Neural progenitor cell (in vitro differentiated cells): ENCODE measurements around the gene CENPM. TPM values are rescaled to one million over a fixed set of nuclear protein-coding genes. Genes with fewer than 3 reads are reported as not detected.

Experiments used
- DNase-seq: peaks from one replicate; pipeline ENCODE4 v3.0.0-alpha.2; 2016; ENCODE audit warnings: low spot score
- H2AFZ ChIP-seq: fragments of 200-600 bp; sonication (generic); replicated peaks from 2 replicates; pipeline ENCODE4 v1.6.1; 2016; ENCODE audit warnings: antibody characterized with exemption
- H3F3A ChIP-seq: fragments of 200-600 bp; sonication (generic); 2 replicates; pipeline ENCODE4 v1.6.1; 2016; ENCODE audit warnings: antibody characterized with exemption, low read depth
- H3K27ac ChIP-seq: fragments of 200-600 bp; sonication (generic); 2 replicates; pipeline ENCODE4 v1.5.1; 2016; ENCODE audit warnings: mild to moderate bottlenecking
- H3K27me3 ChIP-seq: fragments of 200-600 bp; sonication (generic); 2 replicates; pipeline ENCODE4 v1.6.1; 2016; ENCODE audit warnings: mild to moderate bottlenecking, moderate library complexity
- H3K36me3 ChIP-seq: fragments of 200-600 bp; sonication (generic); 2 replicates; pipeline ENCODE4 v1.5.1; 2016
- H3K4me1 ChIP-seq: fragments of 200-600 bp; sonication (generic); 2 replicates; pipeline ENCODE4 v1.6.1; 2016; ENCODE audit warnings: mixed run types
- H3K4me2 ChIP-seq: fragments of 200-600 bp; sonication (generic); 2 replicates; pipeline ENCODE4 v1.6.1; 2016
- H3K4me3 ChIP-seq: fragments of 200-600 bp; sonication (generic); 2 replicates; pipeline ENCODE4 v1.5.1; 2016
- H3K79me2 ChIP-seq: fragments of 200-600 bp; sonication (generic); 2 replicates; pipeline ENCODE4 v1.6.1; 2016; ENCODE audit warnings: low read depth
- H3K9ac ChIP-seq: fragments of 200-600 bp; sonication (generic); 2 replicates; pipeline ENCODE4 v1.6.1; 2016
- H3K9me3 ChIP-seq: fragments of 200-600 bp; sonication (generic); 2 replicates; pipeline ENCODE4 v1.5.1; 2016; ENCODE audit warnings: low read depth
- H4K20me1 ChIP-seq: fragments of 200-600 bp; sonication (generic); 2 replicates; pipeline ENCODE4 v1.6.1; 2016; ENCODE audit warnings: low read depth
- H3K27ac Mint-ChIP-seq: 3 replicates; pipeline ENCODE4 v1.8.0; 2021; ENCODE audit warnings: mixed read lengths
- H3K27me3 Mint-ChIP-seq: 2 replicates; pipeline ENCODE4 v1.8.0; 2022; ENCODE audit warnings: low read depth, mild to moderate bottlenecking, inconsistent platforms, moderate library complexity, mixed read lengths; ENCODE audit not compliant: insufficient read depth
- H3K36me3 Mint-ChIP-seq: 3 replicates; pipeline ENCODE4 v1.8.0; 2021; ENCODE audit warnings: mixed read lengths
- H3K4me1 Mint-ChIP-seq: 3 replicates; pipeline ENCODE4 v1.8.0; 2021; ENCODE audit warnings: mixed read lengths
- H3K4me3 Mint-ChIP-seq: 3 replicates; pipeline ENCODE4 v1.8.0; 2021; ENCODE audit warnings: mild to moderate bottlenecking, moderate library complexity, mixed read lengths
- H3K9me3 Mint-ChIP-seq: 3 replicates; pipeline ENCODE4 v1.8.0; 2020; ENCODE audit warnings: mixed read lengths
- EZH2 ChIP-seq: fragments of 200-600 bp; sonication (generic); IDR thresholded peaks from 2 replicates; pipeline ENCODE4 v1.6.1; 2017; ENCODE audit warnings: antibody characterized with exemption, mild to moderate bottlenecking, moderate library complexity
- EZH2phosphoT487 ChIP-seq: fragments of 200-600 bp; sonication (generic); IDR thresholded peaks from 2 replicates; pipeline ENCODE4 v1.6.1; 2017; ENCODE audit warnings: antibody characterized with exemption
- total RNA-seq: library from RNA; depleted of rRNA; stranded (reverse); fragments of >200 nt; gene quantifications from 2 replicates; pipeline ENCODE4 v1.2.3, GENCODE V29; 2015; ENCODE audit warnings: low replicate concordance
- TF ChIP-seq, protein P1 (sequence below): fragments of 200-600 bp; sonication (generic); IDR thresholded peaks from 2 replicates; pipeline ENCODE4 v1.5.1; 2017; ENCODE audit warnings: antibody characterized with exemption, mild to moderate bottlenecking

Gene CENPM
- total RNA-seq, 1 donor from 2014 or later = 20.2 TPM

DNA sequence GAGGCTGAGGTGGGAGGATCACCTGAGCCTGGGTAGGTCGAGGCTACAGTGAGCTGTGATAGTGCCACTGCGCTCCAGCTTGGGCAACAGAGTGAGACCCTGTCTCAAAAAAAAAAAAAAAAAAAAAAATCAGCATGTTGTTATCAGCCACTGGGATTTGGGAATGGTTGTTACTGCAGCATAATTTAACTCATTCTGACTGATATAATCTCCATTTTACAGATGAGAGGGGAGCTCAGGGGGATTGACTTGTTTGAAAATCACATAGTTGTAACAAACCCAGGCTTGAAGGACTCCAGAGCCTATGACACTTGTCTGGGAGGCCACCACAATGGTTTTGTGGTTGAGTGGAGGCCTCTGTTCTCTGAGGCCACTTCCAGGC, 19.3 kb upstream of the CENPM start:
- H3K4me2 ChIP-seq = no peak overlapping the region
- peak overlapping the region; percentile 25 for H3K27ac Mint-ChIP-seq
- no peaks in the 10 kb centered on the region for H3K36me3 Mint-ChIP-seq
- no peak overlapping the region for H3K4me3 ChIP-seq
- H3K4me1 Mint-ChIP-seq = peaks cover 55% of the 10 kb centered on the region
- H3K27me3 ChIP-seq = no peaks in the 10 kb centered on the region
- no peak for DNase-seq
- H3K27me3 Mint-ChIP-seq = peaks cover 10% of the 10 kb centered on the region
- H3K9me3 ChIP-seq = no peaks in the 10 kb centered on the region
- H3F3A ChIP-seq = peaks cover 39% of the 10 kb centered on the region
- H3K36me3 ChIP-seq = no peaks in the 10 kb centered on the region
- H3K4me1 ChIP-seq = peaks cover 21% of the 10 kb centered on the region
- no peak overlapping the region for H3K27ac ChIP-seq
- TF ChIP-seq EZH2 (no peak), EZH2phosphoT487 (no peak)
- TF ChIP-seq, protein P1, sequence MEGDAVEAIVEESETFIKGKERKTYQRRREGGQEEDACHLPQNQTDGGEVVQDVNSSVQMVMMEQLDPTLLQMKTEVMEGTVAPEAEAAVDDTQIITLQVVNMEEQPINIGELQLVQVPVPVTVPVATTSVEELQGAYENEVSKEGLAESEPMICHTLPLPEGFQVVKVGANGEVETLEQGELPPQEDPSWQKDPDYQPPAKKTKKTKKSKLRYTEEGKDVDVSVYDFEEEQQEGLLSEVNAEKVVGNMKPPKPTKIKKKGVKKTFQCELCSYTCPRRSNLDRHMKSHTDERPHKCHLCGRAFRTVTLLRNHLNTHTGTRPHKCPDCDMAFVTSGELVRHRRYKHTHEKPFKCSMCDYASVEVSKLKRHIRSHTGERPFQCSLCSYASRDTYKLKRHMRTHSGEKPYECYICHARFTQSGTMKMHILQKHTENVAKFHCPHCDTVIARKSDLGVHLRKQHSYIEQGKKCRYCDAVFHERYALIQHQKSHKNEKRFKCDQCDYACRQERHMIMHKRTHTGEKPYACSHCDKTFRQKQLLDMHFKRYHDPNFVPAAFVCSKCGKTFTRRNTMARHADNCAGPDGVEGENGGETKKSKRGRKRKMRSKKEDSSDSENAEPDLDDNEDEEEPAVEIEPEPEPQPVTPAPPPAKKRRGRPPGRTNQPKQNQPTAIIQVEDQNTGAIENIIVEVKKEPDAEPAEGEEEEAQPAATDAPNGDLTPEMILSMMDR = no peak
- peaks cover 9% of the 10 kb centered on the region for H3K9me3 Mint-ChIP-seq
- H3K9ac ChIP-seq = no peak overlapping the region
- H3K79me2 ChIP-seq = no peaks in the 10 kb centered on the region
- H4K20me1 ChIP-seq = no peaks in the 10 kb centered on the region
- H3K4me3 Mint-ChIP-seq = peak overlapping the region; percentile 52
- H2AFZ ChIP-seq = no peak overlapping the region

- Histone ChIP-seq H3K36me3 (no peaks in the 10 kb centered on the region), H3K9ac (no peak overlapping the region), H2AFZ (no peak overlapping the region), H3K9me3 (no peaks in the 10 kb centered on the region), H3K4me1 (peaks cover 18% of the 10 kb centered on the region), H3K27ac (no peak overlapping the region), H3K4me3 (no peak overlapping the region), H3K4me2 (peak overlapping the region; percentile 61), H3K27me3 (no peaks in the 10 kb centered on the region), H3F3A (peaks cover 39% of the 10 kb centered on the region), H4K20me1 (no peaks in the 10 kb centered on the region), H3K79me2 (no peaks in the 10 kb centered on the region)
- no peak for DNase-seq
- TF ChIP-seq, protein P1 = no peak
- TF ChIP-seq EZH2phosphoT487 (no peak), EZH2 (no peak)
- Mint-ChIP-seq H3K4me3 (peak overlapping the region; percentile 38), H3K4me1 (peaks cover 55% of the 10 kb centered on the region), H3K27me3 (peaks cover 10% of the 10 kb centered on the region), H3K36me3 (peaks cover 2% of the 10 kb centered on the region), H3K27ac (peak overlapping the region; percentile 89), H3K9me3 (peaks cover 9% of the 10 kb centered on the region)
These were observed 17.1 kb upstream of the CENPM start for GRCh38 chr22:41964112-41964491.

GRCh38 chr22:41963453-41964111, 16.6 kb upstream of the CENPM start:
- H3K4me2 ChIP-seq = peak overlapping the region; percentile 61
- peak overlapping the region; percentile 90 for H3K27ac Mint-ChIP-seq
- H3K79me2 ChIP-seq = no peaks in the 10 kb centered on the region
- no peak overlapping the region for H3K27ac ChIP-seq
- peaks cover 54% of the 10 kb centered on the region for H3K4me1 Mint-ChIP-seq
- peaks cover under 1% of the 10 kb centered on the region for H3K27me3 ChIP-seq
- no peaks in the 10 kb centered on the region for H3K36me3 ChIP-seq
- peaks cover 15% of the 10 kb centered on the region for H3K4me1 ChIP-seq
- DNase-seq = peak; percentile 65
- peak overlapping the region; percentile 38 for H3K4me3 Mint-ChIP-seq
- peaks cover 9% of the 10 kb centered on the region for H3K9me3 Mint-ChIP-seq
- H3K9me3 ChIP-seq = no peaks in the 10 kb centered on the region
- H3K9ac ChIP-seq = no peak overlapping the region
- peaks cover 38% of the 10 kb centered on the region for H3F3A ChIP-seq
- no peak overlapping the region for H3K4me3 ChIP-seq
- peaks cover 10% of the 10 kb centered on the region for H3K27me3 Mint-ChIP-seq
- H2AFZ ChIP-seq = no peak overlapping the region
- H4K20me1 ChIP-seq = no peaks in the 10 kb centered on the region
- peaks cover 2% of the 10 kb centered on the region for H3K36me3 Mint-ChIP-seq
- TF ChIP-seq EZH2phosphoT487 (no peak), EZH2 (no peak)
- TF ChIP-seq, protein P1 = no peak
